ENCODE measurements around the gene TTC16.

The TTC16 gene

GRCh38 chr9:127763918-127764384, 48.1 kb downstream of the TTC16 start:
- Histone ChIP-seq H3K9ac (ENCODE audit: low read depth in 1 of 2, low read length in 2 of 2) (no peak overlapping the region), H3K4me1 (ENCODE audit: control insufficient read depth in 2 of 2, insufficient read depth in 2 of 2, low read length in 2 of 2) (peaks cover 3 to 4% of the 10 kb centered on the region in 2 donors), H3K27ac (ENCODE audit: low read depth in 2 of 2, low read length in 2 of 2) (no peak overlapping the region)

GRCh38 chr9:127765418-127765817, 49.5 kb downstream of the TTC16 start:
- H3K4me1 ChIP-seq (ENCODE audit: control insufficient read depth in 2 of 2, insufficient read depth in 2 of 2, low read length in 2 of 2): peaks cover 7 to 10% of the 10 kb centered on the region in 2 donors
- peaks cover 0 to 2% of the 10 kb centered on the region in 2 donors for H3K27me3 ChIP-seq (ENCODE audit: control insufficient read depth in 2 of 2, insufficient read depth in 2 of 2, low read length in 2 of 2)
- H3K9ac ChIP-seq (ENCODE audit: low read depth in 1 of 2, low read length in 2 of 2): no peak overlapping the region
- no peak overlapping the region for H3K4me3 ChIP-seq (ENCODE audit: low read length in 2 of 2)
- H3K9me3 ChIP-seq (ENCODE audit: control insufficient read depth in 2 of 2, low read length in 2 of 2): no peaks in the 10 kb centered on the region
- H3K36me3 ChIP-seq (ENCODE audit: control insufficient read depth in 2 of 2, insufficient read depth in 2 of 2, low read length in 2 of 2): no peaks in the 10 kb centered on the region
- no peak overlapping the region for H3K27ac ChIP-seq (ENCODE audit: low read depth in 2 of 2, low read length in 2 of 2)

More at GRCh38 chr9:127763918-127764384, 48.1 kb downstream of the TTC16 start:
- Histone ChIP-seq H3K4me3 (ENCODE audit: low read length in 2 of 2) (no peak overlapping the region), H3K27me3 (ENCODE audit: control insufficient read depth in 2 of 2, insufficient read depth in 2 of 2, low read length in 2 of 2) (peaks cover 0 to 2% of the 10 kb centered on the region in 2 donors), H3K9me3 (ENCODE audit: control insufficient read depth in 2 of 2, low read length in 2 of 2) (no peaks in the 10 kb centered on the region), H3K36me3 (ENCODE audit: control insufficient read depth in 2 of 2, insufficient read depth in 2 of 2, low read length in 2 of 2) (no peaks in the 10 kb centered on the region)

- Histone ChIP-seq H3K4me1 (ENCODE audit: control insufficient read depth in 2 of 2, insufficient read depth in 2 of 2, low read length in 2 of 2) (peaks cover 12 to 17% of the 10 kb centered on the region in 2 donors), H3K4me3 (ENCODE audit: low read length in 2 of 2) (no peak overlapping the region), H3K27me3 (ENCODE audit: control insufficient read depth in 2 of 2, insufficient read depth in 2 of 2, low read length in 2 of 2) (peaks cover 0 to 2% of the 10 kb centered on the region in 2 donors), H3K27ac (ENCODE audit: low read depth in 2 of 2, low read length in 2 of 2) (peak overlapping the region in 1 of 2 donors; percentile 49), H3K9ac (ENCODE audit: low read depth in 1 of 2, low read length in 2 of 2) (no peak overlapping the region), H3K36me3 (ENCODE audit: control insufficient read depth in 2 of 2, insufficient read depth in 2 of 2, low read length in 2 of 2) (no peaks in the 10 kb centered on the region), H3K9me3 (ENCODE audit: control insufficient read depth in 2 of 2, low read length in 2 of 2) (no peaks in the 10 kb centered on the region)
These were observed 51.5 kb downstream of the TTC16 start for GRCh38 chr9:127767410-127767809.

- Histone ChIP-seq H3K36me3 (ENCODE audit: control insufficient read depth in 2 of 2, insufficient read depth in 2 of 2, low read length in 2 of 2) (no peaks in the 10 kb centered on the region), H3K9ac (ENCODE audit: low read depth in 1 of 2, low read length in 2 of 2) (no peak overlapping the region), H3K27ac (ENCODE audit: low read depth in 2 of 2, low read length in 2 of 2) (peak overlapping the region in 1 of 2 donors; percentile 49), H3K27me3 (ENCODE audit: control insufficient read depth in 2 of 2, insufficient read depth in 2 of 2, low read length in 2 of 2) (peaks cover 0 to under 1% of the 10 kb centered on the region in 2 donors), H3K4me3 (ENCODE audit: low read length in 2 of 2) (no peak overlapping the region), H3K4me1 (ENCODE audit: control insufficient read depth in 2 of 2, insufficient read depth in 2 of 2, low read length in 2 of 2) (peaks cover 12 to 17% of the 10 kb centered on the region in 2 donors), H3K9me3 (ENCODE audit: control insufficient read depth in 2 of 2, low read length in 2 of 2) (no peaks in the 10 kb centered on the region)
These were observed 52.0 kb downstream of the TTC16 start for GRCh38 chr9:127767909-127768331.

- H3K27ac ChIP-seq (ENCODE audit: low read depth in 2 of 2, low read length in 2 of 2): no peak overlapping the region
- no peaks in the 10 kb centered on the region for H3K36me3 ChIP-seq (ENCODE audit: control insufficient read depth in 2 of 2, insufficient read depth in 2 of 2, low read length in 2 of 2)
- H3K4me3 ChIP-seq (ENCODE audit: low read length in 2 of 2): no peak overlapping the region
- H3K4me1 ChIP-seq (ENCODE audit: control insufficient read depth in 2 of 2, insufficient read depth in 2 of 2, low read length in 2 of 2): peaks cover 12 to 17% of the 10 kb centered on the region in 2 donors
- H3K9ac ChIP-seq (ENCODE audit: low read depth in 1 of 2, low read length in 2 of 2): no peak overlapping the region
- peaks cover 0 to 3% of the 10 kb centered on the region in 2 donors for H3K27me3 ChIP-seq (ENCODE audit: control insufficient read depth in 2 of 2, insufficient read depth in 2 of 2, low read length in 2 of 2)
- H3K9me3 ChIP-seq (ENCODE audit: control insufficient read depth in 2 of 2, low read length in 2 of 2): no peaks in the 10 kb centered on the region
These were observed 52.8 kb downstream of the TTC16 start for GRCh38 chr9:127768698-127769097.

GRCh38 chr9:127769101-127769500, 53.2 kb downstream of the TTC16 start:
- no peak overlapping the region for H3K4me3 ChIP-seq (ENCODE audit: low read length in 2 of 2)

GRCh38 chr9:127769929-127770582, 54.2 kb downstream of the TTC16 start:
- Histone ChIP-seq H3K27me3 (ENCODE audit: control insufficient read depth in 2 of 2, insufficient read depth in 2 of 2, low read length in 2 of 2) (peaks cover 0 to 3% of the 10 kb centered on the region in 2 donors), H3K4me1 (ENCODE audit: control insufficient read depth in 2 of 2, insufficient read depth in 2 of 2, low read length in 2 of 2) (peaks cover 12 to 17% of the 10 kb centered on the region in 2 donors), H3K36me3 (ENCODE audit: control insufficient read depth in 2 of 2, insufficient read depth in 2 of 2, low read length in 2 of 2) (no peaks in the 10 kb centered on the region), H3K9ac (ENCODE audit: low read depth in 1 of 2, low read length in 2 of 2) (peak overlapping the region; percentile 23 to 49), H3K9me3 (ENCODE audit: control insufficient read depth in 2 of 2, low read length in 2 of 2) (no peaks in the 10 kb centered on the region), H3K27ac (ENCODE audit: low read depth in 2 of 2, low read length in 2 of 2) (peak overlapping the region; percentile 11 to 68), H3K4me3 (ENCODE audit: low read length in 2 of 2) (peak overlapping the region in 1 of 2 donors; percentile 67)

More at GRCh38 chr9:127769101-127769500, 53.2 kb downstream of the TTC16 start:
- H3K36me3 ChIP-seq (ENCODE audit: control insufficient read depth in 2 of 2, insufficient read depth in 2 of 2, low read length in 2 of 2): no peaks in the 10 kb centered on the region
- no peaks in the 10 kb centered on the region for H3K9me3 ChIP-seq (ENCODE audit: control insufficient read depth in 2 of 2, low read length in 2 of 2)
- peaks cover 12 to 17% of the 10 kb centered on the region in 2 donors for H3K4me1 ChIP-seq (ENCODE audit: control insufficient read depth in 2 of 2, insufficient read depth in 2 of 2, low read length in 2 of 2)
- H3K9ac ChIP-seq (ENCODE audit: low read depth in 1 of 2, low read length in 2 of 2): no peak overlapping the region
- peaks cover 0 to 3% of the 10 kb centered on the region in 2 donors for H3K27me3 ChIP-seq (ENCODE audit: control insufficient read depth in 2 of 2, insufficient read depth in 2 of 2, low read length in 2 of 2)
- H3K27ac ChIP-seq (ENCODE audit: low read depth in 2 of 2, low read length in 2 of 2): no peak overlapping the region

- Histone ChIP-seq H3K27me3 (ENCODE audit: control insufficient read depth in 2 of 2, insufficient read depth in 2 of 2, low read length in 2 of 2) (peaks cover 0 to 3% of the 10 kb centered on the region in 2 donors), H3K27ac (ENCODE audit: low read depth in 2 of 2, low read length in 2 of 2) (peak overlapping the region; percentile 30 to 68), H3K36me3 (ENCODE audit: control insufficient read depth in 2 of 2, insufficient read depth in 2 of 2, low read length in 2 of 2) (no peaks in the 10 kb centered on the region), H3K4me3 (ENCODE audit: low read length in 2 of 2) (peak overlapping the region; percentile 44 to 67), H3K9ac (ENCODE audit: low read depth in 1 of 2, low read length in 2 of 2) (peak overlapping the region; percentile 23 to 49), H3K9me3 (ENCODE audit: control insufficient read depth in 2 of 2, low read length in 2 of 2) (no peaks in the 10 kb centered on the region), H3K4me1 (ENCODE audit: control insufficient read depth in 2 of 2, insufficient read depth in 2 of 2, low read length in 2 of 2) (peaks cover 12 to 17% of the 10 kb centered on the region in 2 donors)
These were observed 54.7 kb downstream of the TTC16 start for GRCh38 chr9:127770583-127770904.

GRCh38 chr9:127770905-127771569, 55.2 kb downstream of the TTC16 start:
- H3K27ac ChIP-seq (ENCODE audit: low read depth in 2 of 2, low read length in 2 of 2): peak overlapping the region; percentile 30 to 68
- no peaks in the 10 kb centered on the region for H3K9me3 ChIP-seq (ENCODE audit: control insufficient read depth in 2 of 2, low read length in 2 of 2)
- peaks cover 12 to 17% of the 10 kb centered on the region in 2 donors for H3K4me1 ChIP-seq (ENCODE audit: control insufficient read depth in 2 of 2, insufficient read depth in 2 of 2, low read length in 2 of 2)
- peak overlapping the region in 1 of 2 donors; percentile 49 for H3K9ac ChIP-seq (ENCODE audit: low read depth in 1 of 2, low read length in 2 of 2)
- H3K36me3 ChIP-seq (ENCODE audit: control insufficient read depth in 2 of 2, insufficient read depth in 2 of 2, low read length in 2 of 2): no peaks in the 10 kb centered on the region
- peaks cover 0 to 3% of the 10 kb centered on the region in 2 donors for H3K27me3 ChIP-seq (ENCODE audit: control insufficient read depth in 2 of 2, insufficient read depth in 2 of 2, low read length in 2 of 2)
- peak overlapping the region; percentile 44 to 67 for H3K4me3 ChIP-seq (ENCODE audit: low read length in 2 of 2)

GRCh38 chr9:127771570-127772189, 55.8 kb downstream of the TTC16 start:
- Histone ChIP-seq H3K9me3 (ENCODE audit: control insufficient read depth in 2 of 2, low read length in 2 of 2) (no peaks in the 10 kb centered on the region), H3K36me3 (ENCODE audit: control insufficient read depth in 2 of 2, insufficient read depth in 2 of 2, low read length in 2 of 2) (no peaks in the 10 kb centered on the region), H3K27me3 (ENCODE audit: control insufficient read depth in 2 of 2, insufficient read depth in 2 of 2, low read length in 2 of 2) (peaks cover 0 to 3% of the 10 kb centered on the region in 2 donors), H3K27ac (ENCODE audit: low read depth in 2 of 2, low read length in 2 of 2) (peak overlapping the region in 1 of 2 donors; percentile 68), H3K9ac (ENCODE audit: low read depth in 1 of 2, low read length in 2 of 2) (peak overlapping the region; percentile 4 to 10), H3K4me1 (ENCODE audit: control insufficient read depth in 2 of 2, insufficient read depth in 2 of 2, low read length in 2 of 2) (peaks cover 14 to 17% of the 10 kb centered on the region in 2 donors), H3K4me3 (ENCODE audit: low read length in 2 of 2) (peak overlapping the region in 1 of 2 donors; percentile 67)

All from mucosa of rectum (tissue), 2 donors.